AG08396 (cell line): ENCODE results near the gene DNPH1.

Source experiments
- DNase-seq: peaks from one replicate; pipeline ENCODE4 v3.0.0; 2012; ENCODE audit warnings: low spot score, mixed read lengths

The DNPH1 gene

GRCh38 chr6:43211955-43212354 lies 17.3 kb downstream of the DNPH1 start:
- DNase-seq = no peak

- DNase-seq = no peak
Observed at GRCh38 chr6:43207286-43207685, 22.0 kb downstream of the DNPH1 start.

GRCh38 chr6:43205849-43206248 lies 23.4 kb downstream of the DNPH1 start:
- no peak for DNase-seq

GRCh38 chr6:43204271-43205105 lies 24.8 kb downstream of the DNPH1 start:
- DNase-seq = no peak

- no peak for DNase-seq
Observed at GRCh38 chr6:43203718-43204095, 25.6 kb downstream of the DNPH1 start.

GRCh38 chr6:43203029-43203717 lies 26.1 kb downstream of the DNPH1 start:
- no peak for DNase-seq

GRCh38 chr6:43202451-43202850 lies 26.8 kb downstream of the DNPH1 start:
- no peak for DNase-seq

- no peak for DNase-seq
Observed at GRCh38 chr6:43200541-43200940, 28.7 kb downstream of the DNPH1 start.

- no peak for DNase-seq
Observed at GRCh38 chr6:43199912-43200311, 29.4 kb downstream of the DNPH1 start.

- no peak for DNase-seq
Observed at GRCh38 chr6:43196337-43196736, 32.9 kb downstream of the DNPH1 start.

GRCh38 chr6:43193929-43194328 lies 35.4 kb downstream of the DNPH1 start:
- DNase-seq = no peak

- DNase-seq = no peak
Observed at GRCh38 chr6:43192911-43193310, 36.4 kb downstream of the DNPH1 start.

- DNase-seq = no peak
Observed at GRCh38 chr6:43189776-43190304, 39.4 kb downstream of the DNPH1 start.

- DNase-seq = no peak
Observed at GRCh38 chr6:43188426-43188825, 40.9 kb downstream of the DNPH1 start.

- DNase-seq = no peak
Observed at GRCh38 chr6:43187821-43188220, 41.5 kb downstream of the DNPH1 start.

GRCh38 chr6:43186706-43187105 lies 42.6 kb downstream of the DNPH1 start:
- no peak for DNase-seq

- DNase-seq = no peak
Observed at GRCh38 chr6:43186019-43186418, 43.3 kb downstream of the DNPH1 start.

- DNase-seq = no peak
Observed at GRCh38 chr6:43185391-43185985, 43.8 kb downstream of the DNPH1 start.

- no peak for DNase-seq
Observed at GRCh38 chr6:43184268-43184985, 44.9 kb downstream of the DNPH1 start.

- no peak for DNase-seq
Observed at GRCh38 chr6:43183441-43183840, 45.8 kb downstream of the DNPH1 start.

GRCh38 chr6:43181942-43182860 lies 47.1 kb downstream of the DNPH1 start, which contains the start of gene CUL9:
TSS of gene CUL9 (plus strand) at chr6:43182196. CDS start at chr6:43184311, 2,115 bp downstream.
- DNase-seq = peak; percentile 89
